ENCODE results near the gene NT5DC1.
A peak's percentile ranks its signal among the peaks of the same experiment; 100 is the strongest.

GRCh38 chr6:116096979-116097816, 3.5 kb upstream of the NT5DC1 start:
- TF ChIP-seq, protein P1, sequence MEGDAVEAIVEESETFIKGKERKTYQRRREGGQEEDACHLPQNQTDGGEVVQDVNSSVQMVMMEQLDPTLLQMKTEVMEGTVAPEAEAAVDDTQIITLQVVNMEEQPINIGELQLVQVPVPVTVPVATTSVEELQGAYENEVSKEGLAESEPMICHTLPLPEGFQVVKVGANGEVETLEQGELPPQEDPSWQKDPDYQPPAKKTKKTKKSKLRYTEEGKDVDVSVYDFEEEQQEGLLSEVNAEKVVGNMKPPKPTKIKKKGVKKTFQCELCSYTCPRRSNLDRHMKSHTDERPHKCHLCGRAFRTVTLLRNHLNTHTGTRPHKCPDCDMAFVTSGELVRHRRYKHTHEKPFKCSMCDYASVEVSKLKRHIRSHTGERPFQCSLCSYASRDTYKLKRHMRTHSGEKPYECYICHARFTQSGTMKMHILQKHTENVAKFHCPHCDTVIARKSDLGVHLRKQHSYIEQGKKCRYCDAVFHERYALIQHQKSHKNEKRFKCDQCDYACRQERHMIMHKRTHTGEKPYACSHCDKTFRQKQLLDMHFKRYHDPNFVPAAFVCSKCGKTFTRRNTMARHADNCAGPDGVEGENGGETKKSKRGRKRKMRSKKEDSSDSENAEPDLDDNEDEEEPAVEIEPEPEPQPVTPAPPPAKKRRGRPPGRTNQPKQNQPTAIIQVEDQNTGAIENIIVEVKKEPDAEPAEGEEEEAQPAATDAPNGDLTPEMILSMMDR (conservative IDR thresholded peaks at IDR 0.05; ENCODE audit: low read depth in 2 of 2) = peak in 1 of 2 experiments; percentile 57; a peak in 3 of 4 replicates
- no peak for TF ChIP-seq ZNF114 (CRISPR knock-in tag; IDR thresholded peaks at IDR 0.05)
- TF ChIP-seq, protein P2, sequence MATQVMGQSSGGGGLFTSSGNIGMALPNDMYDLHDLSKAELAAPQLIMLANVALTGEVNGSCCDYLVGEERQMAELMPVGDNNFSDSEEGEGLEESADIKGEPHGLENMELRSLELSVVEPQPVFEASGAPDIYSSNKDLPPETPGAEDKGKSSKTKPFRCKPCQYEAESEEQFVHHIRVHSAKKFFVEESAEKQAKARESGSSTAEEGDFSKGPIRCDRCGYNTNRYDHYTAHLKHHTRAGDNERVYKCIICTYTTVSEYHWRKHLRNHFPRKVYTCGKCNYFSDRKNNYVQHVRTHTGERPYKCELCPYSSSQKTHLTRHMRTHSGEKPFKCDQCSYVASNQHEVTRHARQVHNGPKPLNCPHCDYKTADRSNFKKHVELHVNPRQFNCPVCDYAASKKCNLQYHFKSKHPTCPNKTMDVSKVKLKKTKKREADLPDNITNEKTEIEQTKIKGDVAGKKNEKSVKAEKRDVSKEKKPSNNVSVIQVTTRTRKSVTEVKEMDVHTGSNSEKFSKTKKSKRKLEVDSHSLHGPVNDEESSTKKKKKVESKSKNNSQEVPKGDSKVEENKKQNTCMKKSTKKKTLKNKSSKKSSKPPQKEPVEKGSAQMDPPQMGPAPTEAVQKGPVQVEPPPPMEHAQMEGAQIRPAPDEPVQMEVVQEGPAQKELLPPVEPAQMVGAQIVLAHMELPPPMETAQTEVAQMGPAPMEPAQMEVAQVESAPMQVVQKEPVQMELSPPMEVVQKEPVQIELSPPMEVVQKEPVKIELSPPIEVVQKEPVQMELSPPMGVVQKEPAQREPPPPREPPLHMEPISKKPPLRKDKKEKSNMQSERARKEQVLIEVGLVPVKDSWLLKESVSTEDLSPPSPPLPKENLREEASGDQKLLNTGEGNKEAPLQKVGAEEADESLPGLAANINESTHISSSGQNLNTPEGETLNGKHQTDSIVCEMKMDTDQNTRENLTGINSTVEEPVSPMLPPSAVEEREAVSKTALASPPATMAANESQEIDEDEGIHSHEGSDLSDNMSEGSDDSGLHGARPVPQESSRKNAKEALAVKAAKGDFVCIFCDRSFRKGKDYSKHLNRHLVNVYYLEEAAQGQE (IDR thresholded peaks at IDR 0.05; ENCODE audit: unreplicated experiment) = no peak
- TF ChIP-seq EZH2 (IDR thresholded peaks at IDR 0.05; ENCODE audit: low read depth, unreplicated experiment) = no peak
- TF ChIP-seq POLR2AphosphoS5 (IDR thresholded peaks at IDR 0.05; ENCODE audit: low read depth) = no peak
- no peak for TF ChIP-seq ETS1 (IDR thresholded peaks at IDR 0.05)
- no peak for TF ChIP-seq CREB1 (CRISPR knock-in tag; IDR thresholded peaks at IDR 0.05; ENCODE audit: low read depth)
- TF ChIP-seq EZH2phosphoT487 (IDR thresholded peaks at IDR 0.05; ENCODE audit: unreplicated experiment) = no peak

Data from GM23338 (cell line).